ENCODE data around the gene AIP. TPM values are rescaled to one million over a fixed set of nuclear protein-coding genes. Genes with fewer than 3 reads are reported as not detected.

AIP gene
- total RNA-seq, 2 donors from 2014 or later, result 45.3 to 57.9 TPM

- TF ChIP-seq, protein P1, sequence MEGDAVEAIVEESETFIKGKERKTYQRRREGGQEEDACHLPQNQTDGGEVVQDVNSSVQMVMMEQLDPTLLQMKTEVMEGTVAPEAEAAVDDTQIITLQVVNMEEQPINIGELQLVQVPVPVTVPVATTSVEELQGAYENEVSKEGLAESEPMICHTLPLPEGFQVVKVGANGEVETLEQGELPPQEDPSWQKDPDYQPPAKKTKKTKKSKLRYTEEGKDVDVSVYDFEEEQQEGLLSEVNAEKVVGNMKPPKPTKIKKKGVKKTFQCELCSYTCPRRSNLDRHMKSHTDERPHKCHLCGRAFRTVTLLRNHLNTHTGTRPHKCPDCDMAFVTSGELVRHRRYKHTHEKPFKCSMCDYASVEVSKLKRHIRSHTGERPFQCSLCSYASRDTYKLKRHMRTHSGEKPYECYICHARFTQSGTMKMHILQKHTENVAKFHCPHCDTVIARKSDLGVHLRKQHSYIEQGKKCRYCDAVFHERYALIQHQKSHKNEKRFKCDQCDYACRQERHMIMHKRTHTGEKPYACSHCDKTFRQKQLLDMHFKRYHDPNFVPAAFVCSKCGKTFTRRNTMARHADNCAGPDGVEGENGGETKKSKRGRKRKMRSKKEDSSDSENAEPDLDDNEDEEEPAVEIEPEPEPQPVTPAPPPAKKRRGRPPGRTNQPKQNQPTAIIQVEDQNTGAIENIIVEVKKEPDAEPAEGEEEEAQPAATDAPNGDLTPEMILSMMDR (IDR thresholded peaks at IDR 0.05), result no peak
- Histone ChIP-seq H3K27ac (peak overlapping the region; percentile 92), H3K9ac (ENCODE audit: low read depth in 2 of 2, low read length in 2 of 2) (peak overlapping the region; percentile 84 to 95), H3K27me3 (no peaks in the 10 kb centered on the region), H3K36me3 (peaks cover 9% of the 10 kb centered on the region), H3K9me3 (no peaks in the 10 kb centered on the region), H3K4me3 (peak overlapping the region; percentile 66), H3K4me1 (peaks cover 23% of the 10 kb centered on the region)
- no peak for DNase-seq
- intact Hi-C loops (cut with DNase I), result no loop called here
Measured at GRCh38 chr11:67504005-67504949, 21.5 kb downstream of the AIP start.

DNA sequence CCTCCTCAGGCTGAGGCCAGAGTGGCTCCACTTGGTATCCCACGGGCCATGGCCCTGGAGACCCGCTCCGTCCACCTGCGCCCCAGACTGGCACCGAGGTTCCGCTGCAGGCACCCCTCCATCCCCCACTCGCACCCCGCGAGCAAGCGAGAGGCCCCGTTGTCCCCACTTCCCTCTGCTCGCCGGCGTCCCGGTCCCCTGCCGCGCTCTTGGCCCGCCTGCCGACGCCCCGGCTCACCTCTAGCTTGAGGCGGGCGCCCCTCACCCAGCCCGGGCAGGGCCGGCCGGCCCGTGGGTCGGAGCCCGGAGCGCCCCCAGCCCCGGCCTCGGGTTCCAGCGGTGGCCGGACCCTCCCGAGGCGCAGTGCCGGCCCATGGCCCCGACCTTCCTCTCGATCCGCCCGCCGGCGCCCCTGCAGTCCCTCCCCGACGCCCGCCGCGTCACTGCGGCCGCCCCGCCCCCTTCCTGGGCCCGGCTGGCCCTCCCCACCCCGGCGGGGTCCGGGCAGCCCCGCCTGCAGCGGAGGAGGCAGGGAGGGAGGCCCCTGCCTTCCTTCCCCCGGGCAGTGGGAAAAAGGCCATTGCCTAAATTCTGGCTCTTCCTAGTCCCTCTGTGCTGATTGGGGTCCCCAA lies 22.2 kb downstream of the AIP start, which contains the start of gene PITPNM1:
Gene PITPNM1, minus strand, starts transcription at position 414 of the 632 bp plus-strand sequence. CDS start 1,183 bp downstream, outside the sequence.
- H3K9me3 ChIP-seq, result no peaks in the 10 kb centered on the region
- peak within 1 kb of the TSS; percentile 66 for H3K4me3 ChIP-seq
- H3K27ac ChIP-seq, result peak within 1 kb of the TSS; percentile 92
- peak; percentile 84 for DNase-seq
- peaks cover 9% of the 10 kb centered on the region for H3K36me3 ChIP-seq
- peaks cover 23% of the 10 kb centered on the region for H3K4me1 ChIP-seq
- intact Hi-C loops (cut with DNase I), result loop anchor here (5.0 kb wide), 2 partner anchors 113 to 158 kb away; partner anchors contain the start of gene RAD9A
- H3K27me3 ChIP-seq, result no peaks in the 10 kb centered on the region
- TF ChIP-seq, protein P1 (IDR thresholded peaks at IDR 0.05), result no peak
- H3K9ac ChIP-seq (ENCODE audit: low read depth in 2 of 2, low read length in 2 of 2), result peak within 1 kb of the TSS; percentile 84 to 95

DNA sequence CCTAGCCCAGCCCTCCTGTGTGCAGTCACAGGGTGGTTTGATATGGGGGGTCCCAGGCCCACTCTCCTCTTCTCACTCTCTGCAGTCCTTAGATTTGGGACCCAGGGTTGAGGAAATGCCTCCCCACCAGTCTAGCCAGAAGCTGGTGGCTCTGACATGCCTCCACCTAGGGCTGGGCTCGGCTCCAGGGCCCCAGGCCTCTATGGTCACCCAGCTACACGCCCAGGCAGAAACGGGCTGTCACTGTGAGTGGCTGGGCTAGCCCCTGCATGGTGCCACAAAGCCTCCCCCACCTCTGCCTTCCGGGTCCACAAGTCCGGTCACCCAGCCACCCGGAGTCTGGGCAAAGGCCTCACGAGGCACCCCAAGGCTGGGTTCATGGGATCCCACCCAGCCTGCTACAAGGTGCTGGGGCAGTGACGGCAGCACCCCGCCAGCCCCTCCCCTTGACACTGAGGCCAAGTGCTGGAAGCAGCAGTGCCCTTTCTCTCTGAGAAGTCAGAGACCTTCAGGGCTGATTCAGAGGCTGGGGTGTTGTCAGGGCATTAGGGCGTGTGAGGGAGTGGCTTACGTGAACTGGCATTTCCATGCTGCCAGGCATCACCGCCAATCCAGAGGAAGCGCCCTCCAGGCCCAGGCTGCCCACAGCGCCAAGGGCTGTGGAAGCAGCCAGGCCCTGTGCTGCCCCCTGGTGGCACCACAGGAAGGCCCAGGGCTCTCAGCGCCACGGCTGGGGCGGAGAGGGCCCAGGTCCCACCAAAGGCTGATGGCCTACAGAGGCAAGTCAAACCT lies 23.0 kb downstream of the AIP start:
- intact Hi-C loops (cut with DNase I), result loop anchor here (5.0 kb wide), 2 partner anchors 114 to 158 kb away; partner anchors contain the start of gene RAD9A
- Histone ChIP-seq H3K9me3 (no peaks in the 10 kb centered on the region), H3K4me3 (peak overlapping the region; percentile 66), H3K4me1 (peaks cover 23% of the 10 kb centered on the region), H3K27me3 (no peaks in the 10 kb centered on the region), H3K9ac (ENCODE audit: low read depth in 2 of 2, low read length in 2 of 2) (peak overlapping the region; percentile 84 to 95), H3K27ac (peak overlapping the region; percentile 92), H3K36me3 (peaks cover 9% of the 10 kb centered on the region)
- peak; percentile 95 for DNase-seq
- TF ChIP-seq, protein P1 (IDR thresholded peaks at IDR 0.05), result peak; percentile 98

- peak overlapping the region; percentile 92 for H3K27ac ChIP-seq
- TF ChIP-seq, protein P1 (IDR thresholded peaks at IDR 0.05), result peak; percentile 2
- H3K9ac ChIP-seq (ENCODE audit: low read depth in 2 of 2, low read length in 2 of 2), result peak overlapping the region; percentile 84 to 95
- H3K9me3 ChIP-seq, result no peaks in the 10 kb centered on the region
- H3K4me3 ChIP-seq, result peak overlapping the region; percentile 66
- peaks cover 8% of the 10 kb centered on the region for H3K36me3 ChIP-seq
- H3K4me1 ChIP-seq, result peaks cover 23% of the 10 kb centered on the region
- H3K27me3 ChIP-seq, result no peaks in the 10 kb centered on the region
- peak; percentile 40 for DNase-seq
- intact Hi-C loops (cut with DNase I), result loop anchor here (5.0 kb wide), 2 partner anchors 114 to 159 kb away; partner anchors contain the start of gene RAD9A
Measured at GRCh38 chr11:67506426-67507051, 23.7 kb downstream of the AIP start.

Data from colonic mucosa (tissue), 4 donors.